HUES64 (cell line): Measurements from ENCODE around the gene PLA2G4D.

ENCODE experiments used
- H3K27ac ChIP-seq: 2 replicates; pipeline ENCODE4 v1.7.0; 2013; ENCODE audit warnings: low read depth, low read length, inconsistent platforms
- H3K27me3 ChIP-seq: 2 replicates; pipeline ENCODE4 v1.6.1; 2013; ENCODE audit warnings: mild to moderate bottlenecking, low read length; ENCODE audit not compliant: insufficient read depth
- H3K36me3 ChIP-seq: 2 replicates; pipeline ENCODE4 v1.6.1; 2013; ENCODE audit warnings: mild to moderate bottlenecking, low read length; ENCODE audit not compliant: insufficient read depth
- H3K4me1 ChIP-seq: 2 replicates; pipeline ENCODE4 v1.6.1; 2013; ENCODE audit warnings: mild to moderate bottlenecking, low read length, moderate library complexity; ENCODE audit not compliant: insufficient read depth
- H3K4me3 ChIP-seq: 2 replicates; pipeline ENCODE4 v1.5.1; 2013; ENCODE audit warnings: mild to moderate bottlenecking, low read length, moderate library complexity
- H3K9ac ChIP-seq: 2 replicates; pipeline ENCODE4 v1.6.1; 2013; ENCODE audit warnings: mild to moderate bottlenecking, low read depth, low read length
- H3K9me3 ChIP-seq: 2 replicates; pipeline ENCODE4 v1.6.1; 2013; ENCODE audit warnings: low read depth, low read length; ENCODE audit not compliant: insufficient read depth
- WGBS: fragments of 150-250, 120-280 bp; methylation state at CpG from one replicate; pipeline ENCODE4 v1.1.7; 2013; ENCODE audit warnings: missing lambda C conversion rate; 5-methylcytosine and 5-hydroxymethylcytosine counted together

PLA2G4D gene

DNA sequence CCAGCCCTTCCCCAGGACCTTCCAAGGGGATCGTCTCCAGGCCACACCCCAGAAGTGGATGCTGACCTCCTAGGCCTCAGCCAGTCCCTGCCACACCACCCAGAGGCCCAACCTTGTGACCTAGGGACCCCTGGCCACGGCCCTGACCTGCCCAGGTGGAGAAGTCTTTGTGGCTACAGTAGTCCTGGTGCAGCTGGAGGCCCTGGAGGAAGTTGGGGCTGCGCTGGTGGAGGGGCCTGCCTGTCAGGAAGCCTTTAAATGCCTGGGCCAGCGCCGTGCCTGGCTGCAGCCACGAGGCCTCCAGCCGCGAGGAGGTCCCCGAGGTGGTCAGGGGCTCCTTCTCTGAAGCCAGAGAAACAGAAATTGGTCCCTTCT lies 23.4 kb downstream of the PLA2G4D start:
- Histone ChIP-seq H3K9ac (no peak overlapping the region), H3K36me3 (no peaks in the 10 kb centered on the region), H3K4me3 (no peak overlapping the region), H3K27me3 (no peaks in the 10 kb centered on the region), H3K9me3 (no peaks in the 10 kb centered on the region), H3K4me1 (no peaks in the 10 kb centered on the region), H3K27ac (no peak overlapping the region)
- 93% methylated on average over 9 of the region's 9 CpGs for WGBS

GRCh38 chr15:42070279-42070975 lies 23.9 kb downstream of the PLA2G4D start:
- no peaks in the 10 kb centered on the region for H3K36me3 ChIP-seq
- H3K4me1 ChIP-seq, result no peaks in the 10 kb centered on the region
- no peaks in the 10 kb centered on the region for H3K9me3 ChIP-seq
- no peaks in the 10 kb centered on the region for H3K27me3 ChIP-seq
- no peak overlapping the region for H3K27ac ChIP-seq
- no peak overlapping the region for H3K9ac ChIP-seq
- no peak overlapping the region for H3K4me3 ChIP-seq
- 90% methylated on average over 16 of the region's 16 CpGs for WGBS

- Histone ChIP-seq H3K4me1 (no peaks in the 10 kb centered on the region), H3K27ac (no peak overlapping the region), H3K36me3 (no peaks in the 10 kb centered on the region), H3K4me3 (no peak overlapping the region), H3K9me3 (no peaks in the 10 kb centered on the region), H3K27me3 (no peaks in the 10 kb centered on the region), H3K9ac (no peak overlapping the region)
- 91% methylated on average over 17 of the region's 17 CpGs for WGBS
Observed at GRCh38 chr15:42069496-42070278, 24.7 kb downstream of the PLA2G4D start.

DNA sequence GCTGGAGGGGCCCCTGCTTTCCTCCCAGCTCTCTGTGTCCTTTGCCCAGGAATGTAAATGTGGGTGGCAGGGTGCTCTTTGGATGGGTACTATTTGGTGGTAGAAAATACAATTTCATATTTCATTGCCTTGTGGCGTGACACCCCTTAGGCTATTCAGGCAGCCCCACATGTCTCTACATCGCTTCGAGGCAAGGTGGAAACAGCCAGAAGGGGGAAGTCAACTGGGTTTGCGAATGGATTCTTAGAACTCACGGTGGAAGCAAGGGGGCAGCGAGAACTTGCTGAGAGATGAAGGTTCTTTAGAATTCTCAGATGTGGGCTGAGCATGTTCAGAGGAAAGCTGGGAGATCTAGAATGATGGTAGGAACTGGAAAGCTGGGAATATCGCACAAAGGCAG lies 25.3 kb downstream of the PLA2G4D start:
- no peaks in the 10 kb centered on the region for H3K4me1 ChIP-seq
- 82% methylated on average over 7 of the region's 7 CpGs for WGBS
- H3K36me3 ChIP-seq, result no peaks in the 10 kb centered on the region
- no peak overlapping the region for H3K4me3 ChIP-seq
- H3K9ac ChIP-seq, result no peak overlapping the region
- H3K9me3 ChIP-seq, result no peaks in the 10 kb centered on the region
- H3K27me3 ChIP-seq, result no peaks in the 10 kb centered on the region
- no peak overlapping the region for H3K27ac ChIP-seq

DNA sequence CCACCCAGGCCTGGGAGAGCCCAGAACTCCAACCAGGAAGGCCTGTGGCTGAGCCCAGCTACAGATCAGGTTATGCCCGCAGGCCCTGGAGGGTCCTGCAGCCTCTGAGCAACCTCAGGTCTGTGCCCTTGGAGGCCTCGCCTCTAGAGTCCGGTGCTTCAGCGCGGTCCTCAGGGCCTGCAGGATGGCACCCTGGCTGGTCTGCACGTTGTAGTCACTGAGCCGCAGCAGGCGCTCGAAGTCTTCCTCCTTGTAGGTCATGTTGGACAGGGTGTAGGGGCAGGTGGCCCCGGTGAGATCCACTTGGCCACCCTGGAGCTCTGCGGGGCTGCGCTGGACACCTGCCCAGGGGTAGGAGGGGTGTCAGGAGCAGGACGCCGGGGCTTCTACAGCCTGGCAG lies 25.8 kb downstream of the PLA2G4D start:
- Histone ChIP-seq H3K4me1 (no peaks in the 10 kb centered on the region), H3K4me3 (no peak overlapping the region), H3K27me3 (no peaks in the 10 kb centered on the region), H3K9ac (no peak overlapping the region), H3K27ac (no peak overlapping the region), H3K9me3 (no peaks in the 10 kb centered on the region), H3K36me3 (no peaks in the 10 kb centered on the region)
- WGBS, result 95% methylated on average over 14 of the region's 14 CpGs

GRCh38 chr15:42066764-42067415 lies 27.5 kb downstream of the PLA2G4D start:
- Histone ChIP-seq H3K4me1 (no peaks in the 10 kb centered on the region), H3K27ac (no peak overlapping the region), H3K9me3 (no peaks in the 10 kb centered on the region), H3K27me3 (no peaks in the 10 kb centered on the region), H3K9ac (no peak overlapping the region), H3K4me3 (no peak overlapping the region), H3K36me3 (no peaks in the 10 kb centered on the region)
- 50% methylated on average over 9 of the region's 10 CpGs for WGBS

- H3K27ac ChIP-seq, result no peak overlapping the region
- no peak overlapping the region for H3K4me3 ChIP-seq
- 83% methylated on average over 7 of the region's 7 CpGs for WGBS
Observed at GRCh38 chr15:42065468-42065867, 28.9 kb downstream of the PLA2G4D start.

GRCh38 chr15:42065033-42065432 lies 29.3 kb downstream of the PLA2G4D start:
- Histone ChIP-seq H3K4me3 (no peak overlapping the region), H3K27ac (no peak overlapping the region), H3K9ac (no peak overlapping the region), H3K9me3 (no peaks in the 10 kb centered on the region), H3K36me3 (no peaks in the 10 kb centered on the region), H3K4me1 (no peaks in the 10 kb centered on the region), H3K27me3 (no peaks in the 10 kb centered on the region)
- 66% methylated on average over 7 of the region's 7 CpGs for WGBS

More at GRCh38 chr15:42065468-42065867, 28.9 kb downstream of the PLA2G4D start:
- H3K36me3 ChIP-seq, result no peaks in the 10 kb centered on the region
- H3K27me3 ChIP-seq, result no peaks in the 10 kb centered on the region
- no peak overlapping the region for H3K9ac ChIP-seq
- H3K9me3 ChIP-seq, result no peaks in the 10 kb centered on the region
- H3K4me1 ChIP-seq, result no peaks in the 10 kb centered on the region

DNA sequence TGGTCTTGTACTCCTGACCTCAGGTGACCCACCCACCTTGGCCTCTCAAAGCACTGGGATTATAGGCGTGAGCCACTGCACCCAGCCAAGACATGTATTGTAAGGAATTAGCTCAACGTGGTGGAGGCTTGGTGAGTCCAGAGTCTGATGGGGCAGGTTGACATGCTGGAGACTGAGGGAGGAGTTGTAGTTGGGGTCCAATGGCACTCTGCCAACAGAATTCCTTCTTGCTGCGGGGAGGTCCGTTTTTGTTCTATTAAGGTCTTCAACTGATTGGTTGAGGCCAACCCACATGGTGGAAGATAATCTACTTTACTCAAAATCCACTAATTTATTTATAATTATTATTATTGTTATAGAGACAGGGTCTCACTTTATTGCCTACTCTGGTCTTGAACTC lies 30.1 kb downstream of the PLA2G4D start:
- no peak overlapping the region for H3K9ac ChIP-seq
- 83% methylated on average over 3 of the region's 4 CpGs for WGBS

GRCh38 chr15:42063122-42063848 lies 31.1 kb downstream of the PLA2G4D start:
- Histone ChIP-seq H3K4me1 (no peaks in the 10 kb centered on the region), H3K27me3 (no peaks in the 10 kb centered on the region), H3K9ac (no peak overlapping the region), H3K9me3 (no peaks in the 10 kb centered on the region), H3K27ac (no peak overlapping the region), H3K4me3 (no peak overlapping the region), H3K36me3 (no peaks in the 10 kb centered on the region)
- WGBS, result 91% methylated on average over 12 of the region's 12 CpGs

More for the DNA sequence above, 30.1 kb downstream of the PLA2G4D start:
- Histone ChIP-seq H3K27me3 (no peaks in the 10 kb centered on the region), H3K27ac (no peak overlapping the region), H3K4me1 (no peaks in the 10 kb centered on the region), H3K36me3 (no peaks in the 10 kb centered on the region), H3K9me3 (no peaks in the 10 kb centered on the region), H3K4me3 (no peak overlapping the region)
